ENCODE results near the gene ARHGEF4.

GRCh38 chr2:131026919-131027318, 190.2 kb downstream of the ARHGEF4 start:
- no peak for TF ChIP-seq CTCF (IDR thresholded peaks at IDR 0.05; ENCODE audit: low read length)
- no peak for TF ChIP-seq EZH2 (optimal IDR thresholded peaks at IDR 0.05; ENCODE audit: low read depth, low read length)
- TF ChIP-seq EZH2phosphoT487 (IDR thresholded peaks at IDR 0.05; ENCODE audit: low read length) = no peak
